Measurements from ENCODE around the gene FURIN.

FURIN gene

GRCh38 chr15:90880381-90881145 is 12.2 kb downstream of the FURIN start:
- H3K4me1 Mint-ChIP-seq = peaks cover 11% of the 10 kb centered on the region
- DNase-seq = no peak
- no peak overlapping the region for H3K4me3 Mint-ChIP-seq
- ATAC-seq = no peak
- H3K36me3 Mint-ChIP-seq (ENCODE audit: low read depth) = peaks cover 36% of the 10 kb centered on the region
- peaks cover 3% of the 10 kb centered on the region for H3K27me3 Mint-ChIP-seq
- H3K27ac Mint-ChIP-seq = no peak overlapping the region
- H3K9me3 Mint-ChIP-seq = no peaks in the 10 kb centered on the region

- peaks cover 32% of the 10 kb centered on the region for H3K36me3 Mint-ChIP-seq (ENCODE audit: low read depth)
- no peak overlapping the region for H3K4me3 Mint-ChIP-seq
- ATAC-seq = no peak
- peaks cover 19% of the 10 kb centered on the region for H3K4me1 Mint-ChIP-seq
- H3K9me3 Mint-ChIP-seq = no peaks in the 10 kb centered on the region
- no peak overlapping the region for H3K27ac Mint-ChIP-seq
- H3K27me3 Mint-ChIP-seq = peaks cover 3% of the 10 kb centered on the region
- DNase-seq = no peak
Observed at GRCh38 chr15:90881181-90881977, 13.0 kb downstream of the FURIN start.

GRCh38 chr15:90881978-90882721 is 13.8 kb downstream of the FURIN start:
- Mint-ChIP-seq H3K27ac (no peak overlapping the region), H3K9me3 (no peaks in the 10 kb centered on the region), H3K4me1 (peaks cover 19% of the 10 kb centered on the region), H3K36me3 (ENCODE audit: low read depth) (peaks cover 24% of the 10 kb centered on the region), H3K27me3 (peaks cover 3% of the 10 kb centered on the region), H3K4me3 (no peak overlapping the region)
- ATAC-seq (no peak), DNase-seq (no peak)

- ATAC-seq (peak; percentile 9), DNase-seq (no peak)
- peaks cover 16% of the 10 kb centered on the region for H3K36me3 Mint-ChIP-seq (ENCODE audit: low read depth)
- H3K27me3 Mint-ChIP-seq = peaks cover 4% of the 10 kb centered on the region
- H3K4me3 Mint-ChIP-seq = no peak overlapping the region
- peaks cover 19% of the 10 kb centered on the region for H3K4me1 Mint-ChIP-seq
- no peak overlapping the region for H3K27ac Mint-ChIP-seq
- no peaks in the 10 kb centered on the region for H3K9me3 Mint-ChIP-seq
Observed at GRCh38 chr15:90882781-90883525, 14.6 kb downstream of the FURIN start.

GRCh38 chr15:90883526-90883975 is 15.2 kb downstream of the FURIN start:
- Mint-ChIP-seq H3K4me3 (no peak overlapping the region), H3K9me3 (no peaks in the 10 kb centered on the region), H3K36me3 (ENCODE audit: low read depth) (peaks cover 10% of the 10 kb centered on the region), H3K4me1 (peaks cover 19% of the 10 kb centered on the region), H3K27ac (peak overlapping the region; percentile 49), H3K27me3 (peaks cover 4% of the 10 kb centered on the region)
- ATAC-seq (peak; percentile 6), DNase-seq (no peak)

- ATAC-seq (peak; percentile 2), DNase-seq (no peak)
- Mint-ChIP-seq H3K9me3 (no peaks in the 10 kb centered on the region), H3K4me3 (peak within 1 kb of the TSS; percentile 49), H3K36me3 (ENCODE audit: low read depth) (peaks cover 7% of the 10 kb centered on the region), H3K27me3 (peaks cover 4% of the 10 kb centered on the region), H3K4me1 (peaks cover 19% of the 10 kb centered on the region), H3K27ac (peak within 1 kb of the TSS; percentile 49)
Observed at GRCh38 chr15:90883976-90884718, 15.8 kb downstream of the FURIN start, which contains the start of gene FES. Gene FES, plus strand, starts transcription at chr15:90884504. Its CDS starts 542 bp downstream, at chr15:90885046.

- H3K36me3 Mint-ChIP-seq (ENCODE audit: low read depth) = no peaks in the 10 kb centered on the region
- peak overlapping the region; percentile 49 for H3K4me3 Mint-ChIP-seq
- no peaks in the 10 kb centered on the region for H3K9me3 Mint-ChIP-seq
- H3K27me3 Mint-ChIP-seq = peaks cover 4% of the 10 kb centered on the region
- H3K4me1 Mint-ChIP-seq = peaks cover 19% of the 10 kb centered on the region
- peak overlapping the region; percentile 39 for H3K27ac Mint-ChIP-seq
- DNase-seq = no peak
- ATAC-seq = peak; percentile 1
Observed at GRCh38 chr15:90884719-90885431, 16.5 kb downstream of the FURIN start.

- peak; percentile 90 for DNase-seq
- Mint-ChIP-seq H3K4me3 (no peak overlapping the region), H3K27ac (peak overlapping the region; percentile 39), H3K27me3 (peaks cover 4% of the 10 kb centered on the region), H3K36me3 (ENCODE audit: low read depth) (no peaks in the 10 kb centered on the region), H3K4me1 (peaks cover 19% of the 10 kb centered on the region), H3K9me3 (no peaks in the 10 kb centered on the region)
- ATAC-seq = peak; percentile 53
Observed at GRCh38 chr15:90885432-90886290, 17.3 kb downstream of the FURIN start.

GRCh38 chr15:90886291-90886614 is 17.9 kb downstream of the FURIN start:
- ATAC-seq = no peak
- H3K27ac Mint-ChIP-seq = no peak overlapping the region
- H3K9me3 Mint-ChIP-seq = no peaks in the 10 kb centered on the region
- no peak for DNase-seq
- peaks cover 4% of the 10 kb centered on the region for H3K27me3 Mint-ChIP-seq
- no peaks in the 10 kb centered on the region for H3K36me3 Mint-ChIP-seq (ENCODE audit: low read depth)
- H3K4me3 Mint-ChIP-seq = no peak overlapping the region
- H3K4me1 Mint-ChIP-seq = peaks cover 19% of the 10 kb centered on the region

GRCh38 chr15:90887037-90887481 is 18.7 kb downstream of the FURIN start:
- H3K36me3 Mint-ChIP-seq (ENCODE audit: low read depth) = no peaks in the 10 kb centered on the region
- H3K27ac Mint-ChIP-seq = no peak overlapping the region
- no peak overlapping the region for H3K4me3 Mint-ChIP-seq
- ATAC-seq = no peak
- peaks cover 19% of the 10 kb centered on the region for H3K4me1 Mint-ChIP-seq
- DNase-seq = no peak
- no peaks in the 10 kb centered on the region for H3K9me3 Mint-ChIP-seq
- peaks cover 4% of the 10 kb centered on the region for H3K27me3 Mint-ChIP-seq

- Mint-ChIP-seq H3K4me3 (no peak overlapping the region), H3K27ac (no peak overlapping the region), H3K36me3 (ENCODE audit: low read depth) (peaks cover 2% of the 10 kb centered on the region), H3K9me3 (no peaks in the 10 kb centered on the region), H3K4me1 (peaks cover 14% of the 10 kb centered on the region), H3K27me3 (peaks cover 4% of the 10 kb centered on the region)
- no peak for DNase-seq
- ATAC-seq = no peak
Observed at GRCh38 chr15:90889313-90889730, 20.9 kb downstream of the FURIN start.

GRCh38 chr15:90889736-90890456 is 21.5 kb downstream of the FURIN start:
- no peak overlapping the region for H3K4me3 Mint-ChIP-seq
- H3K27ac Mint-ChIP-seq = no peak overlapping the region
- ATAC-seq (no peak), DNase-seq (no peak)
- peaks cover 2% of the 10 kb centered on the region for H3K36me3 Mint-ChIP-seq (ENCODE audit: low read depth)
- peaks cover 3% of the 10 kb centered on the region for H3K27me3 Mint-ChIP-seq
- no peaks in the 10 kb centered on the region for H3K9me3 Mint-ChIP-seq
- H3K4me1 Mint-ChIP-seq = peaks cover 13% of the 10 kb centered on the region

All from activated naive CD8-positive, alpha-beta T cell treated with anti-CD3 and anti-CD28 coated beads, Interleukin-2, amount 50 U/mL, for 24 hours (primary cell).